LNCAP (cell line): ENCODE measurements around the gene MCCC2.

Experiments used
- CTCF ChIP-seq: fragments of 450-650 bp; IDR thresholded peaks from 2 replicates; pipeline ENCODE4 v1.5.1; 2017; ENCODE audit warnings: mild to moderate bottlenecking

MCCC2 gene

DNA sequence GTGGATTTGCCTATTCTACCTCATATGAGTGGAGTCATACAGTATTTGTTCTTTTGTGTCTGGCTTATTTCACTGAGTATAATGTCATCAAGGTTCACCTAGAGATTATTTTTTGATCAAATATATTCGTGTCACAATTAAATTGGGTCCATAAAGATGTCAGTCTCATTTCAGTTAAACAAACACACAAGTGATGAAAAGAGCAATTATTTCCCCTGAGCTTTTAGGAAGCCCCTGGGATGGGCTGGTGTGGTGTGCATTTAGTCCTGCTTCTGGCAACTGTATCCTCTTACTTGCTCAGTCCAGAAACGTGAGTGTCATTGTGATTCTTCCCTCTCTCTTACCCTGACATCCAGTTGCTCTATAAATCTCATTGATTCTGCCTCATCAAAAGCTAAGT lies 79.2 kb downstream of the MCCC2 start:
- TF ChIP-seq CTCF = no peak

DNA sequence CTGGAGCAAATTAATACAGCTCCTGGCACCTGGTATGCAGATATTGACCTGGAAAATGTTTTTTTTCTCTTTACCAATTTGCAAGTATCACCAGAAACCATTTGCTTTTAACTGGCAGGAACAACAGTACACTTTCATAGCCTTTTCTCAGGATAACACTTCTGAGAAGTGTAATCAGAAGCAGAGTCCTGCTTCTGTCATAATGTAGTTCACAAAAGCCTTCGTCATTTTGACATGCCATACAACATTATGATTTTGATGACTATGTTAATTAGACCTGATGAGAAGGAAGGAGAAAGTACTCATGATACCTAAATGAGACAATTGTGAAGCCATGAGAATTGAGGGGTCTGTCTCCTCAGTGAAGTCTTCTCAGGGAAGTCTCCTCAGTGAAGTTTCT lies 90.8 kb downstream of the MCCC2 start:
- no peak for TF ChIP-seq CTCF

DNA sequence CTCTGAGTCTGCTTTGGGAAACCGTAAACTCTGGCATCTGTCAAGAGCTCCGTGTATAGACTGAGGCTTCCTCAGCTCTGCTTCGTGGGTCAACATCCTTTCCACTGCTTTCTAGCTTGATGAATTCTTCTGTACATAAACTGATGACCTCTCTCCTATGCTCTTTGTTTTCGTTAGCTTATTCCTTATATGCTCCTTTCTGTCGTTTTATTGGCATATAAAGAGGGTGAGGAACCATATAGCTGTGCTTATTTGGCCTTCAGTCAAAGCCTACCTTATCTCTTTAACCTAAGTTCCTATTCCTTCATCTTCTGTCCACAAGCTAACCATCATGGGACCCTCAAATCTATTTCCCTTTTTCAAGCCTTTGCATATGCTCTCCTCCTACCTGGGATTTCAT lies 92.6 kb downstream of the MCCC2 start:
- no peak for TF ChIP-seq CTCF

- no peak for TF ChIP-seq CTCF
These were observed 93.4 kb downstream of the MCCC2 start for GRCh38 chr5:71680510-71680909.

DNA sequence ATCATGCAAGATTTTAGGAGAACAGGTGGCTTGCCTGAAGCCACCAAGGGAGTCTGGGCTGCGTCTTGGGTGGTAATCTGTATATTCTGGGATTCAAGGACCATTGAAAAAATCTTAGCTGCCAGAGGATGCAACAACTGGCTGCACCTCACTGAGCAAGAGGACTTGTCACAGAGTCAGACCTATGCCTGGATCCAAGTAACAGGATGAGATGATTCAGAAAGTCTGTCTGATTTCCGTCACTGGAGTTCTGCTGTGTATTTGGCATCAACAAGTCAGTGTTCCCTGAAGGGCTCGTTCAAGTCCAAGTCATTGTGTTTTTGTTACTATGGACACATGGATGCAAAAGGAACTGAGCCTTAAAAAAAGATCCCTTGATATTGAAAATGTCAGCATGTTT lies 94.2 kb downstream of the MCCC2 start:
- TF ChIP-seq CTCF = no peak

- no peak for TF ChIP-seq CTCF
These were observed 97.2 kb downstream of the MCCC2 start for GRCh38 chr5:71684309-71684708.

DNA sequence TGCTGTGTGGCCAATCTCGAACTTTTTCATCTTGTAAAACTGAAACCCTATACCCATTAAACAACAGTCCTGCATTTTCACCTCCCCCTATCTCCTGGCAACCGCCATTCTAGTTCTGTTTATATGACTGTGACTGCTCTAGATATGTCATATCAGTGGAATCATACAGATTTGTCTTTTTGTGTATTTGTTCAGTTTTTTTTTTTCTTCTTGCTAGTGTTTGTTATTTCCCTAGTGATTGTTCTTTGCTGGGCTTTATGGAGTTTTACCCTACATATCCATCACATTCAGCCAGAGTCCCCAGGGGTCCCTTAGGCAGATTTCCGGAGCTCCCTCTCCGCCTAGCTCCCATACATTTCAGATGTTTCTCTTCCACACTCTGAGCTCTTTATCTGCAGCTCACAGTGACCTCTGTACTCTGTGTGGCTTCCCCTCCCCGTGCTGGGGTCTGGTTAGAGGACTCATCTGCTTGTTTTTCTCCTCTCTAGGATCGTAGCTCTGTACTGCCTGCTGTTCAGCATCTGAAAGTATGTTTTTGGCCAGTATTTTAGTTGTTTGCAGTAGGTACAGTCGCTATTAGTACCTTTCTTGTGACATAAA lies 106.8 kb downstream of the MCCC2 start:
- no peak for TF ChIP-seq CTCF

DNA sequence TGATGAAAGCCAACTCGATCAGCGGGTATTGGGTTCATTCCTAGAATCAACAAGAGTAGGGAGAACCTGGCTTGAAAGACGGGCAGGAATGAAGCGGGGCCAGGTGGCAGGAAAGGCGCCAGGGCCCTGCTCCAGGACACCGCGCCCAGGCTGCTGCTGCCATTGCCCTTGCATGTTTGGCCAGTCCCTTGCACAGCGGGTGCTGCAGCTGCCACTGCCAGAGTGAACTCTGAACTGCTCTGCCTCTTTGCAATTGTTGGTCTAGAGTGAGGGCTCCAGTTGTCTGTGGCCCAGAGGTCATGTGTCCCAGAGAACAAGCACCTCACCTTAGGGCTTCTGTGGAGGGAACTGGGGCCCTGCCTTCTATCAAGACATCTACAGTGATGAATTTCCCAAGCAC lies 107.9 kb downstream of the MCCC2 start:
- TF ChIP-seq CTCF = no peak
